MM.1S (cell line): ENCODE data around the gene RUNX1.

Experiments used
- EZH2 ChIP-seq: fragments of 300-600 bp; sonication (generic); optimal IDR thresholded peaks from 2 replicates; pipeline ENCODE3; 2017; ENCODE audit warnings: low read depth, mild to moderate bottlenecking, antibody characterized with exemption, low read length, mixed read lengths
- TF ChIP-seq, protein P1 (sequence below): fragments of 300-600 bp; sonication (generic); IDR thresholded peaks from 2 replicates; pipeline ENCODE4 v1.5.1; 2016; ENCODE audit warnings: antibody characterized with exemption, low read length, mixed read lengths

- TF ChIP-seq, protein P1, sequence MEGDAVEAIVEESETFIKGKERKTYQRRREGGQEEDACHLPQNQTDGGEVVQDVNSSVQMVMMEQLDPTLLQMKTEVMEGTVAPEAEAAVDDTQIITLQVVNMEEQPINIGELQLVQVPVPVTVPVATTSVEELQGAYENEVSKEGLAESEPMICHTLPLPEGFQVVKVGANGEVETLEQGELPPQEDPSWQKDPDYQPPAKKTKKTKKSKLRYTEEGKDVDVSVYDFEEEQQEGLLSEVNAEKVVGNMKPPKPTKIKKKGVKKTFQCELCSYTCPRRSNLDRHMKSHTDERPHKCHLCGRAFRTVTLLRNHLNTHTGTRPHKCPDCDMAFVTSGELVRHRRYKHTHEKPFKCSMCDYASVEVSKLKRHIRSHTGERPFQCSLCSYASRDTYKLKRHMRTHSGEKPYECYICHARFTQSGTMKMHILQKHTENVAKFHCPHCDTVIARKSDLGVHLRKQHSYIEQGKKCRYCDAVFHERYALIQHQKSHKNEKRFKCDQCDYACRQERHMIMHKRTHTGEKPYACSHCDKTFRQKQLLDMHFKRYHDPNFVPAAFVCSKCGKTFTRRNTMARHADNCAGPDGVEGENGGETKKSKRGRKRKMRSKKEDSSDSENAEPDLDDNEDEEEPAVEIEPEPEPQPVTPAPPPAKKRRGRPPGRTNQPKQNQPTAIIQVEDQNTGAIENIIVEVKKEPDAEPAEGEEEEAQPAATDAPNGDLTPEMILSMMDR, result no peak
- no peak for TF ChIP-seq EZH2
These were observed 65.4 kb downstream of the RUNX1 start for GRCh38 chr21:34983680-34984086.
